Mucosa of rectum (tissue), 2 donors: ENCODE measurements around the gene CD48.

Experiments
- H3K27ac ChIP-seq, 2 donors: one replicate each; pipeline ENCODE4 v1.7.0; 2013; ENCODE audit warnings: inconsistent platforms in 2 of 2, low read depth in 2 of 2, low read length in 2 of 2
- H3K27me3 ChIP-seq, 2 donors: one replicate each; pipeline ENCODE4 v1.7.0; 2013; ENCODE audit warnings: low read length in 2 of 2; ENCODE audit not compliant: control insufficient read depth in 2 of 2, insufficient read depth in 2 of 2
- H3K36me3 ChIP-seq, 2 donors: one replicate each; pipeline ENCODE4 v1.7.0; 2013; ENCODE audit warnings: low read length in 2 of 2; ENCODE audit not compliant: control insufficient read depth in 2 of 2, insufficient read depth in 2 of 2
- H3K4me1 ChIP-seq, 2 donors: one replicate each; pipeline ENCODE4 v1.7.0; 2013; ENCODE audit warnings: low read length in 2 of 2, mild to moderate bottlenecking in 1 of 2; ENCODE audit not compliant: control insufficient read depth in 2 of 2, insufficient read depth in 2 of 2
- H3K4me3 ChIP-seq, 2 donors: one replicate each; pipeline ENCODE4 v1.7.0; 2013; ENCODE audit warnings: low read length in 2 of 2
- H3K9ac ChIP-seq, 2 donors: one replicate each; pipeline ENCODE4 v1.7.0; 2013; ENCODE audit warnings: low read length in 2 of 2, low read depth in 1 of 2, mild to moderate bottlenecking in 1 of 2
- H3K9me3 ChIP-seq, 2 donors: one replicate each; pipeline ENCODE4 v1.7.0; 2013; ENCODE audit warnings: low read length in 2 of 2; ENCODE audit not compliant: control insufficient read depth in 2 of 2
- donor health status: healthy.
- donor health status: Normal muscosa, but diverticular disease.

The CD48 gene

GRCh38 chr1:160638540-160638857, 73.1 kb downstream of the CD48 start:
- peak overlapping the region in 1 of 2 donors; percentile 41 for H3K9ac ChIP-seq
- H3K27ac ChIP-seq: peak overlapping the region; percentile 29 to 57
- H3K27me3 ChIP-seq: no peaks in the 10 kb centered on the region
- H3K4me1 ChIP-seq: peaks cover 0 to 7% of the 10 kb centered on the region in 2 donors
- H3K4me3 ChIP-seq: peak overlapping the region in 1 of 2 donors; percentile 13
- no peaks in the 10 kb centered on the region for H3K36me3 ChIP-seq
- no peaks in the 10 kb centered on the region for H3K9me3 ChIP-seq

GRCh38 chr1:160637821-160638539, 73.6 kb downstream of the CD48 start:
- no peaks in the 10 kb centered on the region for H3K9me3 ChIP-seq
- H3K36me3 ChIP-seq: no peaks in the 10 kb centered on the region
- H3K9ac ChIP-seq: peak overlapping the region in 1 of 2 donors; percentile 41
- H3K27me3 ChIP-seq: no peaks in the 10 kb centered on the region
- peak overlapping the region; percentile 29 to 57 for H3K27ac ChIP-seq
- no peak overlapping the region for H3K4me3 ChIP-seq
- H3K4me1 ChIP-seq: peaks cover 0 to 7% of the 10 kb centered on the region in 2 donors

- H3K9me3 ChIP-seq: no peaks in the 10 kb centered on the region
- no peaks in the 10 kb centered on the region for H3K27me3 ChIP-seq
- H3K4me3 ChIP-seq: no peak overlapping the region
- no peak overlapping the region for H3K27ac ChIP-seq
- H3K36me3 ChIP-seq: no peaks in the 10 kb centered on the region
- H3K9ac ChIP-seq: no peak overlapping the region
- peaks cover 0 to 7% of the 10 kb centered on the region in 2 donors for H3K4me1 ChIP-seq
These were observed 74.6 kb downstream of the CD48 start for GRCh38 chr1:160637065-160637464.

- Histone ChIP-seq H3K36me3 (no peaks in the 10 kb centered on the region), H3K4me3 (no peak overlapping the region), H3K9ac (no peak overlapping the region), H3K27ac (no peak overlapping the region), H3K9me3 (no peaks in the 10 kb centered on the region), H3K4me1 (peaks cover 0 to 7% of the 10 kb centered on the region in 2 donors), H3K27me3 (no peaks in the 10 kb centered on the region)
These were observed 75.1 kb downstream of the CD48 start for GRCh38 chr1:160636547-160636946.

- H3K9me3 ChIP-seq: no peaks in the 10 kb centered on the region
- H3K4me3 ChIP-seq: no peak overlapping the region
- H3K27me3 ChIP-seq: no peaks in the 10 kb centered on the region
- H3K4me1 ChIP-seq: peaks cover 0 to 7% of the 10 kb centered on the region in 2 donors
- no peaks in the 10 kb centered on the region for H3K36me3 ChIP-seq
- no peak overlapping the region for H3K9ac ChIP-seq
- no peak overlapping the region for H3K27ac ChIP-seq
These were observed 75.5 kb downstream of the CD48 start for GRCh38 chr1:160636076-160636475.

- Histone ChIP-seq H3K9ac (no peak overlapping the region), H3K4me1 (peaks cover 0 to 7% of the 10 kb centered on the region in 2 donors), H3K36me3 (no peaks in the 10 kb centered on the region), H3K27ac (no peak overlapping the region), H3K4me3 (no peak overlapping the region), H3K9me3 (no peaks in the 10 kb centered on the region), H3K27me3 (no peaks in the 10 kb centered on the region)
These were observed 76.8 kb downstream of the CD48 start for GRCh38 chr1:160634543-160635491.

- Histone ChIP-seq H3K4me3 (no peak overlapping the region), H3K36me3 (no peaks in the 10 kb centered on the region), H3K27ac (no peak overlapping the region), H3K9ac (no peak overlapping the region), H3K9me3 (no peaks in the 10 kb centered on the region), H3K4me1 (peaks cover 0 to 3% of the 10 kb centered on the region in 2 donors), H3K27me3 (no peaks in the 10 kb centered on the region)
These were observed 78.2 kb downstream of the CD48 start for GRCh38 chr1:160633330-160633903.

- Histone ChIP-seq H3K36me3 (no peaks in the 10 kb centered on the region), H3K4me3 (no peak overlapping the region), H3K27me3 (no peaks in the 10 kb centered on the region), H3K9ac (no peak overlapping the region), H3K4me1 (peaks cover 0 to 2% of the 10 kb centered on the region in 2 donors), H3K9me3 (no peaks in the 10 kb centered on the region), H3K27ac (no peak overlapping the region)
These were observed 79.5 kb downstream of the CD48 start for GRCh38 chr1:160631983-160632625.

GRCh38 chr1:160630523-160631451, 80.8 kb downstream of the CD48 start:
- Histone ChIP-seq H3K4me1 (peaks cover 3 to 4% of the 10 kb centered on the region in 2 donors), H3K27ac (no peak overlapping the region), H3K36me3 (no peaks in the 10 kb centered on the region), H3K27me3 (no peaks in the 10 kb centered on the region), H3K4me3 (no peak overlapping the region), H3K9ac (no peak overlapping the region), H3K9me3 (no peaks in the 10 kb centered on the region)
